ENCODE measurements around the gene UVRAG.

Gene UVRAG

DNA sequence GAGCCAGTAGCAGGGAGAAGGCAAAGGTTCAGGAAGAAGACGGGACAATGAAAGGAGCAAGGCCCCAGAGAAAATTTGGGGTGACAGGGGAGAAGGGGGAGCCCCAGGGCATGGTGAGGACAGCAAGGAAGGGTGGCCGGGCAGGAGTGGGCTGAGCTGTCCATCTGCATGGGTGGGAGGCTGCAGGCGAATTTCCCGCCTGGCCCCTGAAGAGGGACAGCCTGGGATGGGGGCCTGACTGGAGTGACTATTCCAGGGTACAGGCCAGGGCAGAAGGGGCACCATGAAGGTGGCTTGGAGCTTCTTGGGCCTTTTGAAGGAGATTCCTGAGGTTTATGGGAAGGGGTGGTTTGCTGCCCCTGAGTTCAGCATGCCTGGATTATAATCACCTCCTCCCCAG, 335.1 kb downstream of the UVRAG start:
- no peak for DNase-seq (ENCODE audit: low read depth in 2 of 2)

DNA sequence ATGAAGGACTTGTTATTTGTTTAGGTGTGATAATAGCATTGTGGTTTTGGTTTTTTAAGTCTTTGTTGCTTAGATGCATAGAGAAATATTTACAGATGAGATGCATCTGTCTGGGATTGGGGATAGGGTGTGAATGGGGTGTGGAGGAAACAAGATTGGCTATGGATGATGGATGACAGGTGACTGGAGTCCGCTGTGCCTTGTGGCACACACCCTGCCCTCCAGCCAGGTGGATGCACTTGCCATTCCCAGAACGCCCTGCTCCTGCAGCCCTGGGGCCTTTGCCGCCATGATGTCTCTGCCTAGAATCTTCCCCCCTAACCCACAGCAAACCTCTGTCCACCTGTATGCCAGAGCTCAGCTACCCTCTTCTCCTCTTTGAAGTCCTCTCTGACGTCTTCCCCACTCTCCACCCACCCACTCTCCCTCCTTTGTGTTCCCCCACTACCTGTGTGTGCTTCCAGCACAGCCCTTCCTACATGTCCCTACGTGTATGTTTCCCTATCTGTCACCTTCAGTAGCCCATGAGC, 336.6 kb downstream of the UVRAG start:
- DNase-seq (ENCODE audit: low read depth in 2 of 2) = no peak

DNA sequence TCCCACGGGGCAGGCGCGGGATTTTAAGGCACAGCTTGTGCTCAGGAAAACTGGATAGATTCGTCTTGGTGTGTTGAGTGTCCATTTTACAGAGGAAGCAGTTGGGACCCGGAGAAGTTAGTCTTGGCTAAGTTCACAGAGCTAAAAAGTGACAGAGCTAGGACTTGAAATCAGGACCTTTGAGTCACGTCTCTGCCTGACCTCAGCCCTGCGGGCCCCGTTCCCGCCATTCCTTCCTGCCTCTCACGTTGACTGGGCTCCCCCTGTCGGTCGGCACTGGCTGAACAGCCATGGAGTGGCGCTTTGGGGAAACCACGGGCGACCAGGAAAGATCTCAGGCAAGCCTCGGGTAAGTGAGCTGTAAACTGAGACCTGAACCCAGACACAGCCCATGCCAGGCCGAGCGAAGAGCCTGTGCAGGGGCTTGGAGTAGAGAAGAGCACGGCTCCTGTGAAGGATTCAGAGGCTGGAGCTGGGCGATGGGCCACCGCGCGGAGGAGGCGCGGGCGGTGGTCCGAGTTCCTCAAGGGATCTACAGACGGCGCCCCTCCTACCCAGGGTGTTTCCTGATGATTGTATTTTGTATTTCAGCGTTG, 337.2 kb downstream of the UVRAG start:
- DNase-seq (ENCODE audit: low read depth in 2 of 2) = peak; percentile 50 to 61

DNA sequence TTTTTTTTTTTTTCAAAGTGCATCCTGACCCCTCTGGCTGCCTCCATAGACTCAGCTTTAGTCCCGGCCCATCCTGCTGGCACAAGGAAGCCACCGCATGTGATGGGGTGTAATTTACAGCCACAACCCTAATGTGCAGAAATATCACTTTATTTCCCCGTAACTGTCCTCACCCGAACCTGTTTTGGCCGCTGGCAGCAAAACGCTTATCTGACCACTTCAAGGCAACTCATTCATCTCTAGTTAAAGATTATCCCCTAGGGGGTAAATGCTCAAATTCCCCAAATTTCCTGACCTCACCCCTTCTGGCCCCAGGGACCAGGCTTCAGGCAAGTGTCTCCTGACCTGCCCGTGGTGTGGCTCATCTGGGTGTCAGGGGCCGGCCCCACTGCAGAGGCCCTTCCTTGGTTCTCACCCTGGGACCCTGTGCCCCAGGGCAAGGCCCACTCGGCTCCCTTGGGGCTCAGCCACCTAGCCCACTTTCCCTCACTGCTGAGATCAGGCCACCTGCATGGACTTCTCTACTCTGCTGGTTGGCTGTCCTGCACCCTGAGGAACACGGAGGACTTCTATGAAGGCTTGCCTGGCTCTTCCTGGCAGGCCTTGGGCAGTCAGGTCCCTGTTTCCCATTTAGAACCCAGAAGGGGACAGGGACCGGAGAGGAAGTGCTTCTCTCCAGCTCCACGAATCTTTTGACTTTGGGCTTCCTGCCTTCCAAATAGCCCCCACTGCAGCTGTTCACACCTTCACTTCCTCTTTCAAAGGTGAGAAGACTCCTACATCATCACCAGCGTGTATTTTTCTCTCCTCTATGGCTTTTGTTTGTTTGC, 337.9 kb downstream of the UVRAG start:
- DNase-seq (ENCODE audit: low read depth in 2 of 2) = no peak

DNA sequence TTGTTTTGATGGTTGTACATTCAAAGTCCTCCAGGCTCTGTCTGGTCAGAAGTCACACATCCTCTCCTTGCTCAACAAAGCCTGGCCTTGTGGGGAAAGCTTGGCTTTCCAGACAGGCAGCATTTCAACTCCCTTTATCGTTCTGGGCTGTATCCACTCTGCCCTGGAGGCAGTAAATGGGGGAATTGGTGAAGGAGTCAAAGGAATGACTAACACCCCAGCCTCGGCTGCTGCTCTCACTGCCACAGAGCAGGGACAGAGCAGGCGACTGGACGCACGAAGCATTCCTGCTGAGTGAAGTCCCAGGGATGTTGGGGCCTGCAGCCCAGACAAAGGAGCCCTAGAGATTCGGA, 338.5 kb downstream of the UVRAG start:
- no peak for DNase-seq (ENCODE audit: low read depth in 2 of 2)

GRCh38 chr11:76155500-76156227, 340.7 kb downstream of the UVRAG start:
- DNase-seq (ENCODE audit: low read depth in 2 of 2) = no peak

- DNase-seq (ENCODE audit: low read depth in 2 of 2) = no peak
These were observed 342.0 kb downstream of the UVRAG start for GRCh38 chr11:76156971-76157427.

DNA sequence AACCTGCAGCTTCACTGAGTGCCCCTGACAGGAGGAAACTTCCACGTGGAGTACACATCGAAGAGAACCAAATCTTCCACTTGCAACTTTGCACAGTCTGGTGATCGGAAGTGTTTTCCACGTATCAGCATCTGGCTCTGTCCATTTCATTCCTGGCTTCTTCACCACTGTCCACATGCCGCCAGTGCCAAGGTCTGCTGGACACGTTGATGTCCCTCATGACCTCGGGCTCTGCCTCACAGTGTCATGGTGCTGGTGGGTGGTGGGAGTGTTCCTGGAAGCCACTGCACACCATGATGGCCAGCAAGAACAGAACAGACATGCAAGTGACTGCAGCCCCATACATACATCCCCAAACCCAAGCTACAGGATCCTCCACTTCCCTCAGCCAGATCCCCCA, 342.9 kb downstream of the UVRAG start:
- no peak for DNase-seq (ENCODE audit: low read depth in 2 of 2)

DNA sequence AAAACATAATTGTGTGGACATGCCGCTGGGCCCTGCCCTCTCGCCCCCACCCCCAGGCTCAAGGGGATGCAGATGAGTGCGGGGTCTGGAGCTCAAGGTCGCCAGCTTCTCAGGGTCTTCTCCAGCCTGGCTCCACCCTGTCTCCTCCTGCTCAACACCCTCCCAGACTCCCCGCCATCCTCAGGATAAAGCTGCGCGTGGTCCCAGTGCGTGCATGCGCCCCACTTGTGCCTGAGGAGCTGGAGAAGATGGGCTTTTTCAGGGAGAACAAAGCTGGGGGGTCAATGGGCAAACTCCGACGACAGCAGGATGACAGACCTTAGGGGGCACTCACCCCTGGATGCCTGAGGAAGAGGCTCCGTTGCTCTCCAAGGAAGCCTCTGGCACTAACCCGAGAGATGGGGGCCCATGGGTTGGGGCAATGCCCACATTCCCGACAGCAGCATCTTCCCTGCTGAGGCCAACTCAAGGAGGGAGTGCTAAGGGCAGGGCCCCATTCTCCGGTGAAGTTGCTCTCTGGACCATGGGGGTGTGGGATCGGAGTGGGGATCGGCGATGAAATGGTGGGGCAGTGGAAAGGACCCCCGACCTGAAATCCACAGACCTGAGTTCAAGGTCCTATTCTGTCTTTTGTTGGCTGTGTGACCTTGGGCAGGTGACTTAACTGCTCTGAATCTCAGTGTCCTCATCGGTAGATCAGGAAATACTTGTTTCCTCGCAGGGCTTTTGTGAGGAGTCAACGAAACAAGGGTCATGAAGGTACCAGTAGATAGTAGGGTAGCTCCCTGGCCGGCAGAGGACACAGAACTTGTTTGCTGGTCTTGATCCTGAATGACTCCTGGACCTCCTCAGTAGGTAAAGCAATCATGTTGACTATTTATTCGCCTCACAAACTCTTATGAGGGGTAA, 343.6 kb downstream of the UVRAG start:
- DNase-seq (ENCODE audit: low read depth in 2 of 2) = no peak

DNA sequence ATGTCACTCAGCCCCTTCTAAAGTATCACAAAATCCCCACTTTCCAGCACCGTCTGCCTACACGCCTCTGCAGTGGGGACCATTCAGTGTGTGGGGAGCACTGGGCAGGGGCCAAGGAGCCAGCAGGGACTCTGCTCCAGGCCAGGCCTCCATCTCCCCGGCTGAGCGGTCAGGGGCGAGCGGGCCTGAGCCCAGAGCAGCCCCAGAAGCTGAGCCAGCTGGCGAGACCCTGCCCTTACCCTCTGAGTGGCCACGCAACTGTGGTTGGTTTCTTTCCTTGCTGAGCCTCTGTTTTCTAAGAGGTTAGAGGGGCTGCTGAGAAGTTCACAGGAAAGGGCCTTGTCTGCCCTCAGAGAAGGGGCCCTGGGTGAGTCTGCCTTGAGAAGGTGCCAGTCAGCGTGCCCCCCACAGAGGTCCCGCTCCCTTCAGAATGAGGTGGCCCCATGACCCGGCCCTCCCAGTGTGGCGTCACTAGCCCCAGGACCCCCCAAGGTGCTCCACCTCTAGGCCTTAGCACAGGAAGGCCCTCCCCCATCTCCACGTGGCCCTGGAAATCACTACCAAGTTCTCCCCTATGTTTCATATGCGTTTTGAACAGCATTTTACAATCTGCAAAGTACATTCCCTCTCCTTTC, 344.4 kb downstream of the UVRAG start:
- DNase-seq (ENCODE audit: low read depth in 2 of 2) = no peak

DNA sequence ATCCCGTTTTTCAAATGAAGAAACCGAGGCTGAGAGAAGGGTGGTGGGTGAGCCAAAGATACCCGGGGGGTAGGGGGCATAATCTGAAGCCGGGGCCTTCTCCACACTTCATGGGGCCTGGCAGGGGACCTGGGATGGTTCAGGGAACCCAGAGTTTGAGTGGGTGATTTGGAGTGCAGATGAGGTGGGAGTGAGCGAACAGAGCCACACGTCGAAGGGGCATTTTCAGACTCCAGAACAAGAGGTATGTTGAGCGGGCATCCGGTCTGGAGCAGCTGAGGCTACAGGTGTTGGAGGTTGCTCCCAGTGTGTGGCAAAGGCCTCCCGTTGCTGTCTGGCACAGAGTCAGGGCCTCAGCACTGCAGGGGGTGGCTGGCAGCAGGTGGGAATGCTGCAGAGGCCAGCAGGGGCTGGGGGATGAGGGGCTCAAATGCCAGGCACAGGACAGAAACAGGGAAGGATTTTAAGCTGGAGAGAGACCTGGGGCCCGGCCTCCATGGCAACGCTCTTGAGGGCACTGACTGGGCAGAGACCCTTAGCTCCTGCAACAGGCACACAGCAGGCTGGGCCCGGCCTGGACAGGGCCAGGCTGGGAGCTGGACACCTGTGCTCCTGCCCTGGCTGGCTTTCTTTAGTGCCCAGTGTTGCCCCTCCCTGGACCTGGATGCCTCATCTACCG, 345.1 kb downstream of the UVRAG start:
- no peak for DNase-seq (ENCODE audit: low read depth in 2 of 2)

GRCh38 chr11:76160856-76161255, 345.8 kb downstream of the UVRAG start:
- DNase-seq (ENCODE audit: low read depth in 2 of 2) = no peak

GRCh38 chr11:76161261-76161961, 346.4 kb downstream of the UVRAG start:
- no peak for DNase-seq (ENCODE audit: low read depth in 2 of 2)

- DNase-seq (ENCODE audit: low read depth in 2 of 2) = no peak
These were observed 347.6 kb downstream of the UVRAG start for GRCh38 chr11:76162336-76163288.

DNA sequence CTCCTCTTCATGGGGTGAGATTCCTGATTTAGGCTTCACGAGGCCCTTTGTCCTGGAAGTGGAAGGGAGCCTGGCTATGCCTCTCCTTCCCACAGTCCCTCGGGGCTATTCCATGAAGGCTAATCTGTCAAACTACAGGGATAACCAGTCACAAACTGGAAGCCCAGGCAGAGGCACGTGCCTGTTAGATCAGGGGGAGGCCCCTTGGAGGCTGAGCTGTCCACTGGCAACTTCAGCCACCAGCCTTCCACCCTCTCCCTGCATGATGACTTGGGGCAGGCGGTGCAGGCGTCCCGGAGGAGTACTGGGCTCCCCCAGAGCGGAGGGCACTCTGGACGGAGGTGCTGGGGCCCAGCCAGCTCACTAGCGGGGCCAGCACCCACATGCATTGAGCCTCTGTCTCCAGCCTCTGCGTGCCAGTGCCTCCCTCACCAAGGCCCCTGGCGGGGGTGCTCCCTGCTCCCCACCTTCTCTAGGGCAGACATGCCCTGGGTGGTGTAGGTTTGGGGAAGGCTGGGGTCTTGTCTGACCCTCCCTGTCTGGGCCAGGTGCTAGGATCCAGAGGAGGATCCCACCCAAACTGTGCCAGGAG, 348.4 kb downstream of the UVRAG start:
- no peak for DNase-seq (ENCODE audit: low read depth in 2 of 2)

- DNase-seq (ENCODE audit: low read depth in 2 of 2) = no peak
These were observed 349.1 kb downstream of the UVRAG start for GRCh38 chr11:76164081-76164480.

- no peak for DNase-seq (ENCODE audit: low read depth in 2 of 2)
These were observed 350.1 kb downstream of the UVRAG start for GRCh38 chr11:76164861-76165751.
